Ishikawa (cell line): ENCODE results near the gene CD101.

Experiments
- CEBPB ChIP-seq: IDR thresholded peaks from 2 replicates; pipeline ENCODE4 v1.6.1; 2012
- CREB1 ChIP-seq: IDR thresholded peaks from 2 replicates; pipeline ENCODE4 v1.6.1; 2012; ENCODE audit warnings: low read depth
- EGR1 ChIP-seq: IDR thresholded peaks from 2 replicates; pipeline ENCODE4 v1.6.1; 2012
- EP300 ChIP-seq: IDR thresholded peaks from 2 replicates; pipeline ENCODE4 v1.6.1; 2012; ENCODE audit warnings: borderline replicate concordance
- FOXM1 ChIP-seq: IDR thresholded peaks from 2 replicates; pipeline ENCODE4 v1.6.1; 2012; ENCODE audit warnings: low read depth, borderline replicate concordance
- NFIC ChIP-seq: IDR thresholded peaks from 2 replicates; pipeline ENCODE4 v1.6.1; 2012
- RAD21 ChIP-seq: IDR thresholded peaks from 2 replicates; pipeline ENCODE4 v1.6.1; 2012; ENCODE audit warnings: low read depth
- REST ChIP-seq: IDR thresholded peaks from 2 replicates; pipeline ENCODE4 v1.6.1; 2012; ENCODE audit warnings: low read depth, mild to moderate bottlenecking
- TAF1 ChIP-seq: IDR thresholded peaks from 2 replicates; pipeline ENCODE4 v1.6.1; 2012; ENCODE audit warnings: low read depth, mild to moderate bottlenecking
- TCF12 ChIP-seq: IDR thresholded peaks from 2 replicates; pipeline ENCODE4 v1.6.1; 2012; ENCODE audit warnings: low read depth
- TEAD4 ChIP-seq: IDR thresholded peaks from 2 replicates; pipeline ENCODE4 v1.6.1; 2012
- YY1 ChIP-seq: IDR thresholded peaks from 2 replicates; pipeline ENCODE4 v1.6.1; 2012; ENCODE audit warnings: low read depth
- ZBTB7A ChIP-seq: IDR thresholded peaks from 2 replicates; pipeline ENCODE4 v1.6.1; 2012; ENCODE audit warnings: low read depth
- TF ChIP-seq, protein P1 (sequence below): IDR thresholded peaks from 2 replicates; pipeline ENCODE4 v1.6.1; 2012
- TF ChIP-seq, protein P2 (sequence below): IDR thresholded peaks from 2 replicates; pipeline ENCODE4 v1.6.1; 2012

Gene CD101

DNA sequence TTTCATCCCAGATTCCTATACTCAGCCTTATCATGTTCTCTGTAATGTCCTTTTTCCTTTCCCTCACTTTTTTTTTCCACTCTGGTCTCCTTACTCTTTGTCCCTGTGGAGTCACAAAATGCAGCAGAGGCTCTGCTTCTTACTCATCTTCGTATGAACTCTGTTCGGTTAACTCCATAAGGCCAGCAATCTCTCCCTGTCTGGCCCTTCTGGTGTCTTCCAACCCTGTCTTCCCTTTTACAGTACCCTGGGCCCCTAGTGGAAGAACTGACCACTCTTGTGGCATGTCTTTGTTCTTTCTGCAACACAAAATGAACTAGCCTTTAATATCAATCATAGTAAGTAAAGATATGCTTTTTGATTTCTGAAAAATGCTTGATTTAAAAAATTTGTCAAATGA is 7.1 kb downstream of the CD101 start:
- TF ChIP-seq NFIC (no peak), EP300 (no peak), REST (no peak), FOXM1 (no peak), RAD21 (no peak), ZBTB7A (no peak), CEBPB (no peak), TCF12 (no peak), TEAD4 (no peak), TAF1 (no peak), YY1 (no peak), CREB1 (no peak), EGR1 (no peak)
- TF ChIP-seq, protein P1, sequence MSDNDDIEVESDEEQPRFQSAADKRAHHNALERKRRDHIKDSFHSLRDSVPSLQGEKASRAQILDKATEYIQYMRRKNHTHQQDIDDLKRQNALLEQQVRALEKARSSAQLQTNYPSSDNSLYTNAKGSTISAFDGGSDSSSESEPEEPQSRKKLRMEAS = no peak
- TF ChIP-seq, protein P2, sequence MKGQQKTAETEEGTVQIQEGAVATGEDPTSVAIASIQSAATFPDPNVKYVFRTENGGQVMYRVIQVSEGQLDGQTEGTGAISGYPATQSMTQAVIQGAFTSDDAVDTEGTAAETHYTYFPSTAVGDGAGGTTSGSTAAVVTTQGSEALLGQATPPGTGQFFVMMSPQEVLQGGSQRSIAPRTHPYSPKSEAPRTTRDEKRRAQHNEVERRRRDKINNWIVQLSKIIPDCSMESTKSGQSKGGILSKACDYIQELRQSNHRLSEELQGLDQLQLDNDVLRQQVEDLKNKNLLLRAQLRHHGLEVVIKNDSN = no peak

DNA sequence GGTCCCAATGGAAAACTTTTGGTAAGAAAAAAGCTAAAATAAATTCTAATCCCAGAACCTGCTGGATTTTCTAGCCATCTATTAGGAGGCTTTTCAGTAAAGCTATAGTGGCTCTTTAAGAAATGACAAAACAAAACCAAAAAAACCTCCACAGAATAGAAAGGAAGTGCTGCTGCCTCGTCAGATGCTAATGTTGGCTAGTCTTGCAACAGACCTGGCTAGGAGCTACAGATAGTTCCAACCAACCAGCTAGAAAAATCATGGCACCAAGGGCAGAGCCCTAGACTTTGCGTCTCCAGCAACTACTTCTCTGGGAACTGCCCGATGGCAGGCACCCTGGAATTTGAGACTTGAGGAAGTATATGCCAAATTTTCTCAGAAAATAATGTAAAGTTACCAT is 7.6 kb downstream of the CD101 start:
- no peak for TF ChIP-seq RAD21

DNA sequence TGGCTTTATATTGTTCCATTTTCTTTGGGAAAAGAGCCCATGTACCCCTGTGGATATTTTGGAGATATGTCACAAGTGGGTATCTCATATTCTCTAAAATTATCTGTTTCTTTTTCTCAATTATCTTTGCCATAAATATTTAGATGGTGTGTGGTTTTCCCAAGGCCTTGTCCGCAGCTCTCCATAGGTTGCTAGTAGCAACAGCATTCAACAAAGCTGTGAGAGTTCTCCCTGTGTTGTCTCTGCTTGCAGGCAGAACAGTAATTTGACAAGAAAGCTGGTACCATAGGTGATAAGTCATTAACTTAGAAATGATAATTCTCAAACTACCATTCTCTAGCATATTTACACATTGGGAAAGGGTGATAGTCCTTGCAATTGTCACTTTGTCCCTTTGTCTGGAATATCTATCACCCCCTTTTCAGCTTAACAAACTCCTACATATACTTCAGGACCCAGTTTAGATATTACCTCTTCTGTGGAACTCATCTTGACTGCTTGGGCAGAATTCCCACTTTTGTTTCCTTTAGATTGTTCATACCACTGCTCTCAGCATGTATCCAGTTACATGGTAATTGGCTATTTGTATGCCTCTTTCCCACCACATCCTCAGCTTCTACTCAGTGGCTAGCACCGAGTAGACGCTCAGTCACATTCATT is 8.9 kb downstream of the CD101 start:
- no peak for TF ChIP-seq NFIC
- TF ChIP-seq, protein P1 = no peak
- TF ChIP-seq ZBTB7A = no peak
- no peak for TF ChIP-seq FOXM1
- no peak for TF ChIP-seq EGR1
- TF ChIP-seq EP300 = no peak
- TF ChIP-seq TEAD4 = no peak
- TF ChIP-seq RAD21 = no peak
- TF ChIP-seq TAF1 = no peak
- no peak for TF ChIP-seq CEBPB
- no peak for TF ChIP-seq CREB1
- TF ChIP-seq TCF12 = no peak
- TF ChIP-seq REST = no peak
- TF ChIP-seq YY1 = no peak
- TF ChIP-seq, protein P2 = no peak

DNA sequence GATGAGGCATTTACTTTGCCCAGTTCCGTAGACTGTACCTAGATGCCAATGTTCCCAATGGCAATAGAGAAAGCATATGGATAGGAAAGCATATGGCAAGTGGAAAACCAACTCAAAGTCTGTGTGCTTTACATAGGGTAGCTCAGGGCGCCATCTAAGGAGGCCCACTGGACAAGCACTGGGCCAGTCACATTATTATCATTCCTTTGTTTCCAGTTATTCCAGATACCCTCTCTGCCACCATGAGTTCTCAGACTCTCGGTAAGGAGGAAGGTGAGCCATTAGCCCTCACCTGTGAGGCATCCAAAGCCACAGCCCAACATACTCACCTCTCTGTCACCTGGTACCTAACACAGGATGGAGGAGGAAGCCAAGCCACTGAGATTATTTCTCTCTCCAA is 9.8 kb downstream of the CD101 start:
- TF ChIP-seq NFIC (no peak), RAD21 (peak; percentile 22; the same call in 1 of the 2 replicates)

- no peak for TF ChIP-seq YY1
- TF ChIP-seq EP300 = no peak
- TF ChIP-seq ZBTB7A = no peak
- TF ChIP-seq TCF12 = no peak
- TF ChIP-seq TEAD4 = no peak
- no peak for TF ChIP-seq NFIC
- TF ChIP-seq CREB1 = no peak
- TF ChIP-seq, protein P2 = no peak
- TF ChIP-seq, protein P1 = no peak
- no peak for TF ChIP-seq EGR1
- TF ChIP-seq CEBPB = no peak
- no peak for TF ChIP-seq FOXM1
- TF ChIP-seq REST = no peak
- TF ChIP-seq TAF1 = no peak
- no peak for TF ChIP-seq RAD21
These were observed 11.8 kb downstream of the CD101 start for GRCh38 chr1:117013309-117013858.
